NCI-H146 (cell line): ENCODE data around the gene LARP6.

ENCODE experiments used
- DNase-seq: peaks from one replicate; lab custom pipeline; 2025; lab: John Stamatoyannopoulos, UW

Gene LARP6

GRCh38 chr15:70794596-70795310 lies 59.2 kb downstream of the LARP6 start:
- no peak for DNase-seq

- DNase-seq: no peak
These were observed 60.3 kb downstream of the LARP6 start for GRCh38 chr15:70793694-70794093.

GRCh38 chr15:70792171-70792573 lies 61.8 kb downstream of the LARP6 start:
- no peak for DNase-seq

- no peak for DNase-seq
These were observed 62.7 kb downstream of the LARP6 start for GRCh38 chr15:70791259-70791658.

- no peak for DNase-seq
These were observed 64.7 kb downstream of the LARP6 start for GRCh38 chr15:70789213-70789612.

GRCh38 chr15:70788114-70789049 lies 65.6 kb downstream of the LARP6 start:
- no peak for DNase-seq

GRCh38 chr15:70786996-70787395 lies 67.0 kb downstream of the LARP6 start:
- no peak for DNase-seq

GRCh38 chr15:70783610-70784022 lies 70.3 kb downstream of the LARP6 start:
- DNase-seq: no peak

- DNase-seq: no peak
These were observed 70.9 kb downstream of the LARP6 start for GRCh38 chr15:70783041-70783440.

- DNase-seq: no peak
These were observed 72.7 kb downstream of the LARP6 start for GRCh38 chr15:70781236-70781635.
